SK-N-SH (cell line): Measurements from ENCODE around the gene CCSER1. TPM values are rescaled to one million over a fixed set of nuclear protein-coding genes. Genes with fewer than 3 reads are reported as not detected.

ENCODE experiments used
- CTCF ChIA-PET: fragments of 300-600, 350-600 bp; formaldehyde crosslinking; extraction: SDS; loops from one replicate; lab custom pipeline; 2021; lab: Yijun Ruan, JAX
- POLR2A ChIA-PET: fragments of 350-600 bp; sonication (Branson Sonifier 250); formaldehyde crosslinking; extraction: SDS; loops from one replicate; lab custom pipeline; 2020; ENCODE audit warnings: antibody characterized with exemption, inconsistent platforms; lab: Yijun Ruan, JAX
- DNase-seq: peaks from one replicate; pipeline ENCODE4 v3.0.0; 2012
- H2AFZ ChIP-seq: fragments of 200-600 bp; sonication (generic); 2 replicates; pipeline ENCODE4 v1.8.1; 2016; ENCODE audit warnings: antibody characterized with exemption, mild to moderate bottlenecking, low read depth
- H3F3A ChIP-seq: fragments of 200-600 bp; sonication (generic); replicated peaks from 2 replicates; pipeline ENCODE3; 2016; ENCODE audit warnings: antibody characterized with exemption, mild to moderate bottlenecking; ENCODE audit not compliant: insufficient read depth
- H3K27ac ChIP-seq, 2 experiments: fragments of 200-500 bp in 1 of 2; fragments of 200-600 bp in 1 of 2; sonication (Bioruptor generic) in 1 of 2; sonication (generic), shearing (Covaris generic) in 1 of 2; 2 replicates each; pipeline versions ENCODE4 v1.5.1 to v1.6.1; 2014 to 2016; ENCODE audit warnings: low read depth in 2 of 2, inconsistent platforms in 1 of 2, low read length in 1 of 2, mild to moderate bottlenecking in 1 of 2, mixed read lengths in 1 of 2
- H3K27me3 ChIP-seq: fragments of 200-600 bp; sonication (generic), shearing (Covaris generic); 2 replicates; pipeline ENCODE4 v1.6.1; 2016; ENCODE audit warnings: mixed run types; ENCODE audit not compliant: insufficient read depth
- H3K36me3 ChIP-seq, 2 experiments: fragments of 200-500 bp in 1 of 2; fragments of 200-600 bp in 1 of 2; sonication (Bioruptor generic) in 1 of 2; sonication (generic) in 1 of 2; replicated peaks in 1 of 2; 2 replicates each; pipeline versions ENCODE3 to v1.5.1; 2014 to 2016; ENCODE audit warnings: low read length in 1 of 2, mild to moderate bottlenecking in 1 of 2; ENCODE audit not compliant: insufficient read depth in 2 of 2, control insufficient read depth in 1 of 2
- H3K4me1 ChIP-seq, 2 experiments: fragments of 200-500 bp in 1 of 2; fragments of 200-600 bp in 1 of 2; sonication (Bioruptor generic) in 1 of 2; sonication (generic), shearing (Covaris generic) in 1 of 2; 2 replicates each; pipeline versions ENCODE4 v1.5.1 to v1.6.1; 2014 to 2016; ENCODE audit warnings: low read depth in 1 of 2, low read length in 1 of 2, mixed run types in 1 of 2; ENCODE audit not compliant: insufficient read depth in 2 of 2, control insufficient read depth in 1 of 2
- H3K4me2 ChIP-seq: fragments of 200-600 bp; sonication (generic), shearing (Covaris generic); 2 replicates; pipeline ENCODE4 v1.6.1; 2017; ENCODE audit warnings: mixed run types
- H3K4me3 ChIP-seq, 2 experiments: fragments of 200-500 bp in 1 of 2; fragments of 200-600 bp in 1 of 2; sonication (Bioruptor generic) in 1 of 2; sonication (generic), shearing (Covaris generic) in 1 of 2; 2 replicates each; pipeline versions ENCODE4 v1.5.1 to v1.8.1; 2014 to 2016; ENCODE audit warnings: low read depth in 2 of 2, inconsistent platforms in 1 of 2, low read length in 1 of 2, mild to moderate bottlenecking in 1 of 2, mixed read lengths in 1 of 2, moderate library complexity in 1 of 2
- H3K79me2 ChIP-seq: fragments of 200-600 bp; sonication (generic); 2 replicates; pipeline ENCODE4 v1.8.1; 2017; ENCODE audit warnings: mild to moderate bottlenecking; ENCODE audit not compliant: insufficient read depth
- H3K9ac ChIP-seq: fragments of 200-600 bp; sonication (generic); 2 replicates; pipeline ENCODE4 v1.6.1; 2017; ENCODE audit warnings: mixed run types
- H3K9me2 ChIP-seq: fragments of 200-600 bp; sonication (generic); 2 replicates; pipeline ENCODE4 v1.6.1; 2017; ENCODE audit warnings: mixed run types
- H3K9me3 ChIP-seq: fragments of 200-600 bp; sonication (generic); 2 replicates; pipeline ENCODE4 v1.6.1; 2017; ENCODE audit warnings: mixed run types, mild to moderate bottlenecking, moderate library complexity
- H4K20me1 ChIP-seq: fragments of 200-600 bp; sonication (generic); 2 replicates; pipeline ENCODE4 v1.6.1; 2017; ENCODE audit warnings: mild to moderate bottlenecking, mixed run types; ENCODE audit not compliant: insufficient read depth
- CHD2 ChIP-seq: fragments of 150-350 bp; IDR thresholded peaks from 2 replicates; pipeline ENCODE4 v1.6.1; 2018; ENCODE audit warnings: low read length; ENCODE audit not compliant: partially characterized antibody
- ELF1 ChIP-seq: IDR thresholded peaks from 2 replicates; pipeline ENCODE4 v1.4.0; 2012
- EP300 ChIP-seq, 2 experiments: IDR thresholded peaks; 2 replicates each; pipeline versions ENCODE4 v1.4.0 to v1.6.1; 2012; ENCODE audit warnings: borderline replicate concordance in 1 of 2, low read depth in 1 of 2, low read length in 1 of 2
- FOSL2 ChIP-seq: IDR thresholded peaks from 2 replicates; pipeline ENCODE4 v1.4.0; 2012; ENCODE audit warnings: low read depth, mild to moderate bottlenecking, moderate library complexity, borderline replicate concordance
- FOXJ3 ChIP-seq: sonication (generic); formaldehyde crosslinking; IDR thresholded peaks from 2 replicates; pipeline ENCODE4 v1.5.1; 2020; ENCODE audit warnings: mild to moderate bottlenecking, missing genetic modification reagents
- FOXM1 ChIP-seq: IDR thresholded peaks from 2 replicates; pipeline ENCODE4 v1.4.0; 2012; ENCODE audit warnings: low read depth, mild to moderate bottlenecking
- GATA2 ChIP-seq: sonication (generic); formaldehyde crosslinking; IDR thresholded peaks from 2 replicates; pipeline ENCODE4 v1.5.0; 2020; ENCODE audit warnings: mild to moderate bottlenecking, missing genetic modification reagents
- JUND ChIP-seq: IDR thresholded peaks from 2 replicates; pipeline ENCODE4 v1.4.0; 2012
- MEF2A ChIP-seq: IDR thresholded peaks from 2 replicates; pipeline ENCODE4 v1.4.0; 2012; ENCODE audit warnings: low read depth, borderline replicate concordance
- POLR2AphosphoS5 ChIP-seq: IDR thresholded peaks from 2 replicates; pipeline ENCODE4 v1.6.1; 2012; ENCODE audit warnings: low read depth, low read length
- RCOR1 ChIP-seq: fragments of 150-350 bp; IDR thresholded peaks from 2 replicates; pipeline ENCODE4 v1.6.1; 2017; ENCODE audit warnings: antibody characterized with exemption, low read length
- RFX5 ChIP-seq: IDR thresholded peaks from 2 replicates; pipeline ENCODE4 v1.6.1; 2012; ENCODE audit warnings: mild to moderate bottlenecking, improper control_type of control experiment, low read length
- SMC3 ChIP-seq: IDR thresholded peaks from 2 replicates; pipeline ENCODE4 v1.6.1; 2012; ENCODE audit warnings: low read depth, low read length, improper control_type of control experiment
- TEAD4 ChIP-seq: IDR thresholded peaks from 2 replicates; pipeline ENCODE4 v1.4.0; 2012; ENCODE audit warnings: mild to moderate bottlenecking, borderline replicate concordance; ENCODE audit not compliant: insufficient read depth
- YY1 ChIP-seq: IDR thresholded peaks from 2 replicates; pipeline ENCODE4 v1.4.0; 2012; ENCODE audit warnings: low read depth, mild to moderate bottlenecking
- WGBS: methylation state at CpG from one replicate; pipeline ENCODE4 v1.1.6; 2017; ENCODE audit warnings: low lambda C conversion rate; 5-methylcytosine and 5-hydroxymethylcytosine counted together
- polyA plus RNA-seq, 3 experiments: library from polyadenylated mRNA; depleted of rRNA; stranded (reverse); fragments of >200 nt; gene quantifications; 2 replicates each; pipeline ENCODE4 v1.2.3, GENCODE V29; 2012
- TF ChIP-seq, protein P1 (sequence below): fragments of 200-600 bp; sonication (generic); IDR thresholded peaks from 2 replicates; pipeline ENCODE4 v1.6.1; 2017; ENCODE audit warnings: antibody characterized with exemption, mild to moderate bottlenecking, moderate library complexity
- TF ChIP-seq, protein P2 (sequence below): fragments of 150-350 bp; IDR thresholded peaks from 2 replicates; pipeline ENCODE4 v1.6.1; 2016; ENCODE audit warnings: mild to moderate bottlenecking, low read depth, low read length
- TF ChIP-seq, protein P3 (sequence below): fragments of 150-350 bp; IDR thresholded peaks from 2 replicates; pipeline ENCODE4 v1.6.1; 2017; ENCODE audit warnings: antibody characterized with exemption, low read length, low read depth, borderline replicate concordance
- TF ChIP-seq, protein P4 (sequence below): IDR thresholded peaks from 2 replicates; pipeline ENCODE4 v1.6.1; 2012; ENCODE audit warnings: mild to moderate bottlenecking, low read depth, low read length, moderate library complexity

The CCSER1 gene
- polyA plus RNA-seq, 1 of the 3 experiments (the other 2 are of a cell fraction) = 0.05 TPM

DNA sequence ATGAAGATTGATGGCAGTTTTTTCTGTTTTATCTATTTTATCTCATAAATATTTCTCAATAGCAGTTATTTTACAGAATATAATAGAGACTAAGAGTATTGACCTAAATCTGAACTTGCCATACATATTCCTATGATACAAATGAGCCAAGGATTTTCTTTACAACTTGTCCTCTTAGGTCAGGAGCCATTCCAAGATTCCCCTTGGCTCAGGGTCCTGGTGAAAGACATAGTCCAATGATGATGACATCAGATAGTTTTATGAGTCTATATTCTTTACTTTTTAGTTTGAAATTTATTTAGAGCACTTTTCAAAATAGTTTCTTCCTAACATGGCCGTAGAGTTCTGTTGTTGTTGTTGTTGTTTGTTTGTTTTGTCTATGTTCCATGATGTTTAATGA lies 1307.4 kb downstream of the CCSER1 start:
- no peak for TF ChIP-seq TEAD4
- TF ChIP-seq, protein P1, sequence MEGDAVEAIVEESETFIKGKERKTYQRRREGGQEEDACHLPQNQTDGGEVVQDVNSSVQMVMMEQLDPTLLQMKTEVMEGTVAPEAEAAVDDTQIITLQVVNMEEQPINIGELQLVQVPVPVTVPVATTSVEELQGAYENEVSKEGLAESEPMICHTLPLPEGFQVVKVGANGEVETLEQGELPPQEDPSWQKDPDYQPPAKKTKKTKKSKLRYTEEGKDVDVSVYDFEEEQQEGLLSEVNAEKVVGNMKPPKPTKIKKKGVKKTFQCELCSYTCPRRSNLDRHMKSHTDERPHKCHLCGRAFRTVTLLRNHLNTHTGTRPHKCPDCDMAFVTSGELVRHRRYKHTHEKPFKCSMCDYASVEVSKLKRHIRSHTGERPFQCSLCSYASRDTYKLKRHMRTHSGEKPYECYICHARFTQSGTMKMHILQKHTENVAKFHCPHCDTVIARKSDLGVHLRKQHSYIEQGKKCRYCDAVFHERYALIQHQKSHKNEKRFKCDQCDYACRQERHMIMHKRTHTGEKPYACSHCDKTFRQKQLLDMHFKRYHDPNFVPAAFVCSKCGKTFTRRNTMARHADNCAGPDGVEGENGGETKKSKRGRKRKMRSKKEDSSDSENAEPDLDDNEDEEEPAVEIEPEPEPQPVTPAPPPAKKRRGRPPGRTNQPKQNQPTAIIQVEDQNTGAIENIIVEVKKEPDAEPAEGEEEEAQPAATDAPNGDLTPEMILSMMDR = no peak
- no peak for TF ChIP-seq SMC3
- TF ChIP-seq POLR2AphosphoS5 = no peak
- no peak for TF ChIP-seq FOSL2
- TF ChIP-seq, all 33 proteins: peak for 0
- Histone ChIP-seq H3K9me3 (no peaks in the 10 kb centered on the region), H3K4me1 (no peaks in the 10 kb centered on the region), H3F3A (no peaks in the 10 kb centered on the region), H4K20me1 (no peaks in the 10 kb centered on the region), H3K9ac (no peak overlapping the region), H3K79me2 (no peaks in the 10 kb centered on the region), H3K27ac (no peak overlapping the region), H3K36me3 (no peaks in the 10 kb centered on the region), H3K4me2 (no peak overlapping the region), H2AFZ (no peak overlapping the region), H3K9me2 (no peaks in the 10 kb centered on the region), H3K27me3 (no peaks in the 10 kb centered on the region), H3K4me3 (no peak overlapping the region)
- no peak for DNase-seq
- POLR2A ChIA-PET = no interaction called here
- CTCF ChIA-PET = no interaction called here
- 46% methylated on average over 1 of the region's 1 CpG for whole genome bisulfite sequencing

DNA sequence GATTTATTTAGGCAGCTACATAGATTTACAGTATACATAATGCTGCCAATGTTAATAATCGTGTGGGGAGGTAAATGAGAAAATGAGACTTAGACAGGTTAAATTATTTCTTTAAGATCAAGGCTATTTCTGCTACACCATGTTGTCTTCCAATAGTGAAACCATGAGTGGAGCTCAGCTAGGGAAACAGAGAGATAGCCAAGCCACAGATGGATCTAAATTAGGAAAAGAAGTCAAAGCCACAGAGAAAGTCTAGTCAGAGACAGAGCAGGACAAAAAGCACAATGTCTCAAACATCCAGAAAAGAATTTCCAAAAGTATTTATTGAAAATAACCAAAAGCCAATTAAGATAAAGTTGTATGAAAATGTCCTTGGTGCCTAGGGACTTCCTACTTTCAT lies 1309.4 kb downstream of the CCSER1 start:
- Histone ChIP-seq H3K79me2 (no peaks in the 10 kb centered on the region), H3K4me1 (no peaks in the 10 kb centered on the region), H3K36me3 (no peaks in the 10 kb centered on the region), H3K9me3 (no peaks in the 10 kb centered on the region)
- TF ChIP-seq SMC3 (no peak), FOXJ3 (no peak), RCOR1 (no peak), YY1 (no peak), CHD2 (no peak), FOXM1 (no peak), ELF1 (no peak), GATA2 (CRISPR knock-in tag) (no peak), RFX5 (no peak), MEF2A (no peak), EP300 (IDR thresholded peaks at IDR 0.05; ENCODE audit: borderline replicate concordance in 1 of 2, low read depth in 1 of 2, low read length in 1 of 2) (no peak), JUND (no peak)
- TF ChIP-seq, protein P2, sequence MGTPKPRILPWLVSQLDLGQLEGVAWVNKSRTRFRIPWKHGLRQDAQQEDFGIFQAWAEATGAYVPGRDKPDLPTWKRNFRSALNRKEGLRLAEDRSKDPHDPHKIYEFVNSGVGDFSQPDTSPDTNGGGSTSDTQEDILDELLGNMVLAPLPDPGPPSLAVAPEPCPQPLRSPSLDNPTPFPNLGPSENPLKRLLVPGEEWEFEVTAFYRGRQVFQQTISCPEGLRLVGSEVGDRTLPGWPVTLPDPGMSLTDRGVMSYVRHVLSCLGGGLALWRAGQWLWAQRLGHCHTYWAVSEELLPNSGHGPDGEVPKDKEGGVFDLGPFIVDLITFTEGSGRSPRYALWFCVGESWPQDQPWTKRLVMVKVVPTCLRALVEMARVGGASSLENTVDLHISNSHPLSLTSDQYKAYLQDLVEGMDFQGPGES = no peak
- TF ChIP-seq, protein P3, sequence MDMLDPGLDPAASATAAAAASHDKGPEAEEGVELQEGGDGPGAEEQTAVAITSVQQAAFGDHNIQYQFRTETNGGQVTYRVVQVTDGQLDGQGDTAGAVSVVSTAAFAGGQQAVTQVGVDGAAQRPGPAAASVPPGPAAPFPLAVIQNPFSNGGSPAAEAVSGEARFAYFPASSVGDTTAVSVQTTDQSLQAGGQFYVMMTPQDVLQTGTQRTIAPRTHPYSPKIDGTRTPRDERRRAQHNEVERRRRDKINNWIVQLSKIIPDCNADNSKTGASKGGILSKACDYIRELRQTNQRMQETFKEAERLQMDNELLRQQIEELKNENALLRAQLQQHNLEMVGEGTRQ = no peak
- TF ChIP-seq, protein P4, sequence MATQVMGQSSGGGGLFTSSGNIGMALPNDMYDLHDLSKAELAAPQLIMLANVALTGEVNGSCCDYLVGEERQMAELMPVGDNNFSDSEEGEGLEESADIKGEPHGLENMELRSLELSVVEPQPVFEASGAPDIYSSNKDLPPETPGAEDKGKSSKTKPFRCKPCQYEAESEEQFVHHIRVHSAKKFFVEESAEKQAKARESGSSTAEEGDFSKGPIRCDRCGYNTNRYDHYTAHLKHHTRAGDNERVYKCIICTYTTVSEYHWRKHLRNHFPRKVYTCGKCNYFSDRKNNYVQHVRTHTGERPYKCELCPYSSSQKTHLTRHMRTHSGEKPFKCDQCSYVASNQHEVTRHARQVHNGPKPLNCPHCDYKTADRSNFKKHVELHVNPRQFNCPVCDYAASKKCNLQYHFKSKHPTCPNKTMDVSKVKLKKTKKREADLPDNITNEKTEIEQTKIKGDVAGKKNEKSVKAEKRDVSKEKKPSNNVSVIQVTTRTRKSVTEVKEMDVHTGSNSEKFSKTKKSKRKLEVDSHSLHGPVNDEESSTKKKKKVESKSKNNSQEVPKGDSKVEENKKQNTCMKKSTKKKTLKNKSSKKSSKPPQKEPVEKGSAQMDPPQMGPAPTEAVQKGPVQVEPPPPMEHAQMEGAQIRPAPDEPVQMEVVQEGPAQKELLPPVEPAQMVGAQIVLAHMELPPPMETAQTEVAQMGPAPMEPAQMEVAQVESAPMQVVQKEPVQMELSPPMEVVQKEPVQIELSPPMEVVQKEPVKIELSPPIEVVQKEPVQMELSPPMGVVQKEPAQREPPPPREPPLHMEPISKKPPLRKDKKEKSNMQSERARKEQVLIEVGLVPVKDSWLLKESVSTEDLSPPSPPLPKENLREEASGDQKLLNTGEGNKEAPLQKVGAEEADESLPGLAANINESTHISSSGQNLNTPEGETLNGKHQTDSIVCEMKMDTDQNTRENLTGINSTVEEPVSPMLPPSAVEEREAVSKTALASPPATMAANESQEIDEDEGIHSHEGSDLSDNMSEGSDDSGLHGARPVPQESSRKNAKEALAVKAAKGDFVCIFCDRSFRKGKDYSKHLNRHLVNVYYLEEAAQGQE = no peak
- TF ChIP-seq, all 33 proteins: peak for 0
- no peak overlapping the region for H2AFZ ChIP-seq
- no peaks in the 10 kb centered on the region for H4K20me1 ChIP-seq
- H3K27ac ChIP-seq = no peak overlapping the region
- no peak overlapping the region for H3K4me3 ChIP-seq
- no peak for DNase-seq
- H3K9me2 ChIP-seq = no peaks in the 10 kb centered on the region
- H3K27me3 ChIP-seq = no peaks in the 10 kb centered on the region
- H3F3A ChIP-seq = no peaks in the 10 kb centered on the region
- H3K4me2 ChIP-seq = no peak overlapping the region
- H3K9ac ChIP-seq = no peak overlapping the region
- ChIA-PET CTCF (no interaction called here), POLR2A (no interaction called here)
- WGBS = 27% methylated on average over 1 of the region's 1 CpG
